Uterus (tissue), 2 donors: Measurements from ENCODE around the gene SCAF4.

Experiments
- CTCF ChIP-seq, 4 experiments: fragments of 200-600 bp in 2 of 4; fragments of 450-650 bp in 2 of 4; sonication (generic) in 2 of 4; IDR thresholded peaks; one replicate each; pipeline ENCODE4 v1.5.1; 2016 to 2019; ENCODE audit warnings: antibody characterized with exemption in 4 of 4, mild to moderate bottlenecking in 2 of 4, moderate library complexity in 1 of 4
- POLR2A ChIP-seq, 2 donors: fragments of 450-650 bp; IDR thresholded peaks; one replicate each; pipeline ENCODE4 v1.6.1; 2016; ENCODE audit warnings: antibody characterized with exemption in 2 of 2, mild to moderate bottlenecking in 1 of 2, moderate library complexity in 1 of 2

- TF ChIP-seq CTCF (IDR thresholded peaks at IDR 0.05) = no peak
- TF ChIP-seq POLR2A (IDR thresholded peaks at IDR 0.05) = no peak
Observed at GRCh38 chr21:31693222-31693621, 38.7 kb downstream of the SCAF4 start.
